HepG2 (cell line): ENCODE data around the gene SDHAF3. TPM values are rescaled to one million over a fixed set of nuclear protein-coding genes. Genes with fewer than 3 reads are reported as not detected.

Experiments used
- BCL6 ChIP-seq: IDR thresholded peaks from 2 replicates; pipeline ENCODE4 v1.6.1; 2016; ENCODE audit warnings: missing genetic modification reagents, missing compliant biosample characterization
- JUND ChIP-seq: sonication (generic); formaldehyde crosslinking; IDR thresholded peaks from 2 replicates; pipeline ENCODE4 v1.8.0; 2022; ENCODE audit warnings: mild to moderate bottlenecking, missing genetic modification reagents
- PCBP1 ChIP-seq: fragments of 200-400 bp; formaldehyde crosslinking; IDR thresholded peaks from 2 replicates; pipeline ENCODE4 v1.6.1; 2017; ENCODE audit warnings: mild to moderate bottlenecking, low read depth, low read length, borderline replicate concordance
- RCOR2 ChIP-seq: IDR thresholded peaks from 2 replicates; pipeline ENCODE4 v1.6.1; 2016; ENCODE audit warnings: missing biosample characterization, missing genetic modification reagents
- TSC22D2 ChIP-seq: sonication (generic); formaldehyde crosslinking; IDR thresholded peaks from 2 replicates; pipeline ENCODE4 v1.5.1; 2020; ENCODE audit warnings: missing genetic modification reagents, mild to moderate bottlenecking, borderline replicate concordance
- YEATS2 ChIP-seq: sonication (generic); formaldehyde crosslinking; IDR thresholded peaks from 2 replicates; pipeline ENCODE4 v1.4.0; 2020; ENCODE audit warnings: missing genetic modification reagents, borderline replicate concordance
- ZNF121 ChIP-seq: sonication (generic); formaldehyde crosslinking; IDR thresholded peaks from 2 replicates; pipeline ENCODE4 v1.5.0; 2020; ENCODE audit warnings: mild to moderate bottlenecking, missing genetic modification reagents
- polyA plus RNA-seq, 8 experiments: library from polyadenylated mRNA; depleted of rRNA in 3 of 8; stranded (reverse) in 7 of 8; unstranded in 1 of 8; fragments of >200 nt; fragmentation: Illumina TruSeq in 4 of 8; extraction: Trizol in 4 of 8; gene quantifications; 2 replicates each; pipeline versions ENCODE4 v1.2.1 to v1.2.3, GENCODE V29; 2011 to 2016; ENCODE audit warnings: low read depth in 4 of 8, missing spikeins in 1 of 8, mixed read lengths in 1 of 8; ENCODE audit not compliant: insufficient read depth in 1 of 8
- total RNA-seq, 5 experiments: library from RNA; depleted of rRNA; stranded (reverse); fragments of >200 nt; fragmentation: Illumina TruSeq; extraction: Trizol; gene quantifications; 2 replicates each; pipeline ENCODE4 v1.2.3, GENCODE V29; 2016; ENCODE audit warnings: low read depth in 1 of 5
- TF ChIP-seq, protein P1 (sequence below): IDR thresholded peaks from 2 replicates; pipeline ENCODE4 v1.6.1; 2012; ENCODE audit warnings: low read length, improper control_type of control experiment
- TF ChIP-seq, protein P2 (sequence below): sonication (generic); formaldehyde crosslinking; IDR thresholded peaks from 2 replicates; pipeline ENCODE4 v1.8.0; 2022; ENCODE audit warnings: mild to moderate bottlenecking, missing genetic modification reagents, moderate library complexity
- TF ChIP-seq, protein P3 (sequence below): sonication (generic); formaldehyde crosslinking; IDR thresholded peaks from 2 replicates; pipeline ENCODE4 v1.4.0; 2020; ENCODE audit warnings: missing genetic modification reagents; ENCODE audit errors: not compliant biosample characterization

Gene SDHAF3
- total and polyA plus RNA-seq, 2 of the 13 experiments (the other 11 are each of a cell fraction or from before 2014, with no cell fraction given) = 15.2 to 32.6 TPM

DNA sequence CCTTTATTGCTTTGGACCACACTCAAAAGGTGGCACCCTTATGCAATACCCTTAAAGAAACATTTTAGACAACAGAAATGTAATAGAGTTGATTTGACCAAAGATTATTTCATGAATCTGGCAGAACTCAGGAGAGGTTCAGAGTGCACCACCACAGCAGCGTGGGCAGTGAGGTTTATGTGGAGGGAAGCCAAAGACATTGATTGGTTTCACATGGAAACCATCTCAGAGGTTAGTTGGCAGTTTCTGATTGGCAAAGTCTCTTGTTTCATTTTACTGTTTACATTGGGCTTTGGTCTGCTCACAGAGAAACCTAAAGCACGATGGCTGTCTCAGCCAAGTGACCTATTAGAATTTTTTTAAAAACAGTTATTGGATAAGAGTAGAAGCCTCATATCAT, 101.3 kb downstream of the SDHAF3 start (continued):
- TF ChIP-seq BCL6 (no peak), JUND (CRISPR knock-in tag) (no peak), YEATS2 (no peak), PCBP1 (no peak), RCOR2 (CRISPR knock-in tag) (no peak), ZNF121 (CRISPR knock-in tag) (no peak), TSC22D2 (CRISPR knock-in tag) (no peak)
- TF ChIP-seq, protein P1, sequence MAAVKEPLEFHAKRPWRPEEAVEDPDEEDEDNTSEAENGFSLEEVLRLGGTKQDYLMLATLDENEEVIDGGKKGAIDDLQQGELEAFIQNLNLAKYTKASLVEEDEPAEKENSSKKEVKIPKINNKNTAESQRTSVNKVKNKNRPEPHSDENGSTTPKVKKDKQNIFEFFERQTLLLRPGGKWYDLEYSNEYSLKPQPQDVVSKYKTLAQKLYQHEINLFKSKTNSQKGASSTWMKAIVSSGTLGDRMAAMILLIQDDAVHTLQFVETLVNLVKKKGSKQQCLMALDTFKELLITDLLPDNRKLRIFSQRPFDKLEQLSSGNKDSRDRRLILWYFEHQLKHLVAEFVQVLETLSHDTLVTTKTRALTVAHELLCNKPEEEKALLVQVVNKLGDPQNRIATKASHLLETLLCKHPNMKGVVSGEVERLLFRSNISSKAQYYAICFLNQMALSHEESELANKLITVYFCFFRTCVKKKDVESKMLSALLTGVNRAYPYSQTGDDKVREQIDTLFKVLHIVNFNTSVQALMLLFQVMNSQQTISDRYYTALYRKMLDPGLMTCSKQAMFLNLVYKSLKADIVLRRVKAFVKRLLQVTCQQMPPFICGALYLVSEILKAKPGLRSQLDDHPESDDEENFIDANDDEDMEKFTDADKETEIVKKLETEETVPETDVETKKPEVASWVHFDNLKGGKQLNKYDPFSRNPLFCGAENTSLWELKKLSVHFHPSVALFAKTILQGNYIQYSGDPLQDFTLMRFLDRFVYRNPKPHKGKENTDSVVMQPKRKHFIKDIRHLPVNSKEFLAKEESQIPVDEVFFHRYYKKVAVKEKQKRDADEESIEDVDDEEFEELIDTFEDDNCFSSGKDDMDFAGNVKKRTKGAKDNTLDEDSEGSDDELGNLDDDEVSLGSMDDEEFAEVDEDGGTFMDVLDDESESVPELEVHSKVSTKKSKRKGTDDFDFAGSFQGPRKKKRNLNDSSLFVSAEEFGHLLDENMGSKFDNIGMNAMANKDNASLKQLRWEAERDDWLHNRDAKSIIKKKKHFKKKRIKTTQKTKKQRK = no peak
- TF ChIP-seq, protein P2, sequence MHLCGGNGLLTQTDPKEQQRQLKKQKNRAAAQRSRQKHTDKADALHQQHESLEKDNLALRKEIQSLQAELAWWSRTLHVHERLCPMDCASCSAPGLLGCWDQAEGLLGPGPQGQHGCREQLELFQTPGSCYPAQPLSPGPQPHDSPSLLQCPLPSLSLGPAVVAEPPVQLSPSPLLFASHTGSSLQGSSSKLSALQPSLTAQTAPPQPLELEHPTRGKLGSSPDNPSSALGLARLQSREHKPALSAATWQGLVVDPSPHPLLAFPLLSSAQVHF = no peak
- TF ChIP-seq, protein P3, sequence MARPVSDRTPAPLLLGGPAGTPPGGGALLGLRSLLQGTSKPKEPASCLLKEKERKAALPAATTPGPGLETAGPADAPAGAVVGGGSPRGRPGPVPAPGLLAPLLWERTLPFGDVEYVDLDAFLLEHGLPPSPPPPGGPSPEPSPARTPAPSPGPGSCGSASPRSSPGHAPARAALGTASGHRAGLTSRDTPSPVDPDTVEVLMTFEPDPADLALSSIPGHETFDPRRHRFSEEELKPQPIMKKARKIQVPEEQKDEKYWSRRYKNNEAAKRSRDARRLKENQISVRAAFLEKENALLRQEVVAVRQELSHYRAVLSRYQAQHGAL (CRISPR knock-in tag) = no peak
